OCI-LY7 (cell line): ENCODE results near the gene DBI. TPM values are rescaled to one million over a fixed set of nuclear protein-coding genes. Genes with fewer than 3 reads are reported as not detected.
"Not testable (repeated sequence)": the region's sequence is repeated elsewhere in the genome, so short reads cannot be mapped to it uniquely, and the experiment has no call there.

Source experiments
- BruUV-seq: library from RNA; stranded (reverse); fragments of 400-500 nt; replicated peaks from 2 replicates; lab custom pipeline; 2021; lab: Mats Ljungman, UMichigan
- CTCF ChIA-PET: fragments of 300-600 bp; sonication (Branson Sonifier 250); formaldehyde crosslinking; loops from one replicate; lab custom pipeline; 2022; ENCODE audit warnings: antibody characterized with exemption; ENCODE audit not compliant: unreplicated experiment; lab: Charles Lee
- POLR2A ChIA-PET: fragments of 300-600 bp; sonication (Branson Sonifier 250); formaldehyde crosslinking; loops from one replicate; lab custom pipeline; 2022; ENCODE audit warnings: antibody characterized with exemption; lab: Charles Lee
- DNase-seq: peaks from one replicate; pipeline ENCODE4 v3.0.0-alpha.2; 2015; ENCODE audit warnings: low spot score
- H2AFZ ChIP-seq: fragments of 200-600 bp; sonication (generic), shearing (Covaris generic); 2 replicates; pipeline ENCODE4 v1.6.1; 2014; ENCODE audit warnings: mild to moderate bottlenecking, antibody characterized with exemption, low read length, moderate library complexity
- H3K27ac ChIP-seq: fragments of 200-600 bp; sonication (generic); 2 replicates; pipeline ENCODE4 v1.5.1; 2014; ENCODE audit warnings: mixed run types, low read depth, mild to moderate bottlenecking, moderate library complexity, low read length, inconsistent platforms; ENCODE audit not compliant: poor library complexity, severe bottlenecking
- H3K36me3 ChIP-seq: fragments of 200-600 bp; sonication (generic); 2 replicates; pipeline ENCODE4 v1.6.1; 2014; ENCODE audit warnings: mild to moderate bottlenecking, antibody characterized with exemption, low read length, moderate library complexity, mixed read lengths; ENCODE audit not compliant: insufficient read depth
- H3K4me1 ChIP-seq: fragments of 200-600 bp; sonication (generic); 2 replicates; pipeline ENCODE4 v1.5.1; 2014; ENCODE audit warnings: mild to moderate bottlenecking, low read length; ENCODE audit not compliant: insufficient read depth, poor library complexity, severe bottlenecking
- H3K4me2 ChIP-seq: fragments of 200-600 bp; sonication (generic); 2 replicates; pipeline ENCODE4 v1.6.1; 2014; ENCODE audit warnings: mild to moderate bottlenecking, low read length
- H3K4me3 ChIP-seq: fragments of 200-600 bp; sonication (generic); 2 replicates; pipeline ENCODE4 v1.5.1; 2014; ENCODE audit warnings: mild to moderate bottlenecking, low read depth, low read length; ENCODE audit not compliant: poor library complexity, severe bottlenecking
- H3K79me2 ChIP-seq: fragments of 200-600 bp; sonication (generic); 2 replicates; pipeline ENCODE4 v1.6.1; 2016; ENCODE audit warnings: low read depth, mild to moderate bottlenecking, low read length, moderate library complexity, mixed read lengths; ENCODE audit not compliant: insufficient read depth
- H3K9me2 ChIP-seq: fragments of 200-600 bp; sonication (generic); 2 replicates; pipeline ENCODE4 v1.6.1; 2016; ENCODE audit warnings: mild to moderate bottlenecking, low read length, mixed read lengths; ENCODE audit not compliant: insufficient read depth
- H3K9me3 ChIP-seq: fragments of 200-600 bp; sonication (generic); 2 replicates; pipeline ENCODE4 v1.6.1; 2014; ENCODE audit warnings: mild to moderate bottlenecking, mixed run types, low read length, mixed read lengths
- H4K20me1 ChIP-seq: fragments of 200-600 bp; sonication (generic); 2 replicates; pipeline ENCODE4 v1.6.1; 2014; ENCODE audit warnings: mild to moderate bottlenecking, antibody characterized with exemption, low read length, moderate library complexity, mixed read lengths; ENCODE audit not compliant: insufficient read depth
- EZH2phosphoT487 ChIP-seq: fragments of 200-600 bp; sonication (generic); IDR thresholded peaks from 2 replicates; pipeline ENCODE4 v1.6.1; 2018; ENCODE audit warnings: low read depth, borderline replicate concordance, mild to moderate bottlenecking, mixed run types, antibody characterized with exemption, low read length, moderate library complexity, mixed read lengths
- intact Hi-C: fragments of 100-400 bp; cut with micrococcal nuclease; formaldehyde crosslinking; loops from one replicate; pipeline ENCODE4 v1.10.0; 2022; ENCODE audit not compliant: unreplicated experiment
- total RNA-seq, 2 experiments: library from RNA; depleted of rRNA in 1 of 2; stranded (reverse); fragments of >200 nt in 1 of 2; shearing (Covaris generic) in 1 of 2; gene quantifications; 2 replicates each; pipeline ENCODE4 v1.2.3, GENCODE V29; 2014 to 2022
- TF ChIP-seq, protein P1 (sequence below): fragments of 200-600 bp; sonication (generic); conservative IDR thresholded peaks from 2 replicates; pipeline ENCODE4 v1.5.1; 2014; ENCODE audit warnings: mild to moderate bottlenecking, antibody characterized with exemption, low read length, moderate library complexity, mixed read lengths

DBI gene
- total RNA-seq, 2 experiments from 2014 or later: 293 to 309 TPM

DNA sequence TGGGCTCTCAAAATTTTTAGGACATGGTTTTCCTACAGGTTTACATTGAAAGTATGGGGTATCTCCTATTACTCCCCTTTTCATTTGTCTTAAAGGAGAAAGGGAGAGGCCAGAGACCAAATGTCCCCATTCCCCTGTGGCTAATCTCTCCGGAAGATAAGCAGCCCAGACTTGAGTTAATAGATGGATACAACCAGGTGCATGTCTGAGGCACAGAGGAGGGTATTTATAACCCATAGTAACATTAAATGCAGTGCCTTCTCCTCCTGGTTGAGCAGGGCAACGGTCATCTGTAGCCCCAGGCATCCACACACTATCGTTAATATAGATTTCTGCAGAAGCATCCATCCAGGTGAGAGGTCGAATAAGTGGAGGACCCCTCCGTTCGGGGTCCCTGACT lies 9.6 kb downstream of the DBI start:
- H3K79me2 ChIP-seq, H4K20me1 ChIP-seq, H3K9me3 ChIP-seq, DNase-seq, CTCF ChIA-PET, H3K4me3 ChIP-seq, intact Hi-C loops, BruUV-seq, H2AFZ ChIP-seq, H3K27ac ChIP-seq, POLR2A ChIA-PET, H3K4me2 ChIP-seq, H3K9me2 ChIP-seq: not testable (repeated sequence)
- Histone ChIP-seq H3K36me3 (peaks cover 36% of the 10 kb centered on the region), H3K4me1 (peaks cover 12% of the 10 kb centered on the region)

- Histone ChIP-seq H3K79me2 (no peaks in the 10 kb centered on the region), H3K9me2 (no peaks in the 10 kb centered on the region), H3K4me3 (no peak overlapping the region), H3K4me1 (peaks cover 12% of the 10 kb centered on the region), H3K36me3 (peaks cover 32% of the 10 kb centered on the region), H2AFZ (no peak overlapping the region), H3K4me2 (no peak overlapping the region), H3K9me3 (peaks cover 7% of the 10 kb centered on the region; the same call in 1 of the 2 replicates), H3K27ac (no peak overlapping the region), H4K20me1 (no peaks in the 10 kb centered on the region)
- TF ChIP-seq, protein P1, sequence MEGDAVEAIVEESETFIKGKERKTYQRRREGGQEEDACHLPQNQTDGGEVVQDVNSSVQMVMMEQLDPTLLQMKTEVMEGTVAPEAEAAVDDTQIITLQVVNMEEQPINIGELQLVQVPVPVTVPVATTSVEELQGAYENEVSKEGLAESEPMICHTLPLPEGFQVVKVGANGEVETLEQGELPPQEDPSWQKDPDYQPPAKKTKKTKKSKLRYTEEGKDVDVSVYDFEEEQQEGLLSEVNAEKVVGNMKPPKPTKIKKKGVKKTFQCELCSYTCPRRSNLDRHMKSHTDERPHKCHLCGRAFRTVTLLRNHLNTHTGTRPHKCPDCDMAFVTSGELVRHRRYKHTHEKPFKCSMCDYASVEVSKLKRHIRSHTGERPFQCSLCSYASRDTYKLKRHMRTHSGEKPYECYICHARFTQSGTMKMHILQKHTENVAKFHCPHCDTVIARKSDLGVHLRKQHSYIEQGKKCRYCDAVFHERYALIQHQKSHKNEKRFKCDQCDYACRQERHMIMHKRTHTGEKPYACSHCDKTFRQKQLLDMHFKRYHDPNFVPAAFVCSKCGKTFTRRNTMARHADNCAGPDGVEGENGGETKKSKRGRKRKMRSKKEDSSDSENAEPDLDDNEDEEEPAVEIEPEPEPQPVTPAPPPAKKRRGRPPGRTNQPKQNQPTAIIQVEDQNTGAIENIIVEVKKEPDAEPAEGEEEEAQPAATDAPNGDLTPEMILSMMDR: no peak
- TF ChIP-seq EZH2phosphoT487: no peak
- ChIA-PET CTCF (no interaction called here), POLR2A (interaction anchor here (1.4 kb wide), 1 partner anchor 11 kb away, joined by 7 read pairs; the partner anchor contains the start of genes C2orf76 and DBI)
- intact Hi-C loops: no loop called here
- no peak for DNase-seq
- BruUV-seq: no TSS peak
Measured at GRCh38 chr2:119376810-119377209, 10.0 kb downstream of the DBI start.

DNA sequence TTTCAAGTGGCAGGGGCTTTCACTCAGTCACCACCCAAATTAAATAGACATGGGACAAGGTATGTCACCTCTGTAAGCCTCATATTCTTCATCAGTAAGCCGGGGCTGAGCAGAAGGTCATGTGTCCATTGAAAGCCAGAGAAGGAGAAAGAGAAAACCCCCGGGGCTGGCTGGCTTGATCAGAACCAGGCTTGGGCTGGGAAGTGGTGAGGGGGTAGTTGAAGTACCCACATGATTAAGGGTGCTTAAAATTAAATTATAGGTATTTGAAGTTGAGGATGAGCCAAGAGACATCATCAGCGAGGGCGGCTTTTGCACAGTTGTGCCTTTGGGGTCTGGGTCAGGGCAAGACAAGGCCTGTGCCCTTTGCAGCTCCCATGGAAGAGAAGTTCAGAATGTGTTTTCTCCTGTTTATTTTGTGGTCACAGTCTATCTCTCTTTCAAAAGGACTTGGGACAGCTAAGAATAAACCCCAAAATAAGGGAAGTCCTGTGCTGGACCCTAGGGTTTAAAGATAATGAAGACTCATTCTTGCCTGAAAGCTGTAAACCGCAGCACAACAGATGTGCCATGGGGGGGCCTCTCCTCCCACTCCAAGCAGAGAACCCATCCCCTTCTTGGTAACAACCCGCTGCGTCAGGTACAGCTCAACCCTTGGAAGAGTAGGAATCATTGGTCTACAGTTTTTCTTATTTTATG lies 10.7 kb downstream of the DBI start:
- Histone ChIP-seq H4K20me1 (no peaks in the 10 kb centered on the region), H3K4me3 (no peak overlapping the region), H3K4me1 (peaks cover 12% of the 10 kb centered on the region), H2AFZ (no peak overlapping the region), H3K27ac (no peak overlapping the region), H3K9me3 (peaks cover 7% of the 10 kb centered on the region; the same call in 1 of the 2 replicates), H3K4me2 (peak overlapping the region; percentile 18; the same call in 1 of the 2 replicates), H3K79me2 (no peaks in the 10 kb centered on the region), H3K9me2 (no peaks in the 10 kb centered on the region), H3K36me3 (peaks cover 26% of the 10 kb centered on the region)
- ChIA-PET CTCF (interaction anchor here (0.6 kb wide), 1 partner anchor 521 kb away, joined by 3 read pairs; no protein-coding TSS in a partner anchor), POLR2A (interaction anchor here (0.6 to 1.8 kb wide), 6 partner anchors 9 to 1714 kb away, joined by 3 to 7 read pairs (median 4); partner anchors contain the start of genes C2orf76 and DBI)
- TF ChIP-seq, protein P1: no peak
- TF ChIP-seq EZH2phosphoT487: no peak
- BruUV-seq: no TSS peak
- no peak for DNase-seq
- intact Hi-C loops: no loop called here
